RWPE2 (cell line): ENCODE measurements around the gene FAM117A.

Experiments
- ATAC-seq: fragments of 200-7000 bp; cut with Tn5 transposase; 3 replicates; pipeline ENCODE4 v1.9.1; 2021; ENCODE audit warnings: low read depth
- DNase-seq: peaks from one replicate; pipeline ENCODE4 v3.0.0-alpha.2; 2020; ENCODE audit warnings: low spot score
- H3K27ac ChIP-seq: fragments of 450-650 bp; 2 replicates; pipeline ENCODE4 v1.5.1; 2017; ENCODE audit warnings: mild to moderate bottlenecking; ENCODE audit not compliant: poor library complexity, severe bottlenecking
- H3K27me3 ChIP-seq: fragments of 250-450 bp; sonication (Bioruptor Pico); 2 replicates; pipeline ENCODE4 v1.5.1; 2021; ENCODE audit warnings: mild to moderate bottlenecking, moderate library complexity; ENCODE audit not compliant: insufficient read depth, poor library complexity, severe bottlenecking
- H3K36me3 ChIP-seq: fragments of 250-450 bp; sonication (Bioruptor Pico); 2 replicates; pipeline ENCODE4 v1.5.1; 2020; ENCODE audit warnings: low read depth, mild to moderate bottlenecking, moderate library complexity
- H3K4me1 ChIP-seq: fragments of 250-450 bp; sonication (Bioruptor Pico); 2 replicates; pipeline ENCODE4 v1.5.1; 2021; ENCODE audit warnings: mild to moderate bottlenecking, moderate library complexity; ENCODE audit not compliant: insufficient read depth, poor library complexity, severe bottlenecking
- H3K4me3 ChIP-seq: fragments of 250-450 bp; sonication (Bioruptor Pico); 2 replicates; pipeline ENCODE4 v1.5.1; 2021; ENCODE audit warnings: mild to moderate bottlenecking, moderate library complexity; ENCODE audit not compliant: severe bottlenecking
- H3K9me3 ChIP-seq: fragments of 250-450 bp; sonication (Bioruptor Pico); 2 replicates; pipeline ENCODE4 v1.5.1; 2021; ENCODE audit warnings: mild to moderate bottlenecking, moderate library complexity; ENCODE audit not compliant: severe bottlenecking
- CTCF ChIP-seq: fragments of 450-650 bp; IDR thresholded peaks from one replicate; pipeline ENCODE4 v1.5.1; 2017; ENCODE audit warnings: mild to moderate bottlenecking, moderate library complexity; ENCODE audit not compliant: poor library complexity, severe bottlenecking

The FAM117A gene

GRCh38 chr17:49747632-49748031 is 16.3 kb downstream of the FAM117A start:
- no peak for TF ChIP-seq CTCF
- Histone ChIP-seq H3K27ac (no peak overlapping the region), H3K4me1 (no peaks in the 10 kb centered on the region), H3K4me3 (no peak overlapping the region), H3K36me3 (no peaks in the 10 kb centered on the region), H3K27me3 (no peaks in the 10 kb centered on the region), H3K9me3 (no peaks in the 10 kb centered on the region)
- DNase-seq (no peak), ATAC-seq (no peak)

- TF ChIP-seq CTCF: no peak
- Histone ChIP-seq H3K9me3 (no peaks in the 10 kb centered on the region), H3K4me1 (no peaks in the 10 kb centered on the region), H3K36me3 (no peaks in the 10 kb centered on the region), H3K27me3 (no peaks in the 10 kb centered on the region), H3K4me3 (no peak overlapping the region), H3K27ac (no peak overlapping the region)
- DNase-seq: no peak
- ATAC-seq: no peak
Observed at GRCh38 chr17:49746791-49747490, 17.0 kb downstream of the FAM117A start.

GRCh38 chr17:49745175-49746139 is 18.5 kb downstream of the FAM117A start:
- Histone ChIP-seq H3K27me3 (no peaks in the 10 kb centered on the region), H3K4me1 (no peaks in the 10 kb centered on the region), H3K9me3 (no peaks in the 10 kb centered on the region), H3K27ac (no peak overlapping the region), H3K36me3 (no peaks in the 10 kb centered on the region), H3K4me3 (no peak overlapping the region)
- TF ChIP-seq CTCF: no peak
- DNase-seq (no peak), ATAC-seq (no peak)

GRCh38 chr17:49742166-49742638 is 21.7 kb downstream of the FAM117A start:
- no peaks in the 10 kb centered on the region for H3K36me3 ChIP-seq
- no peak overlapping the region for H3K27ac ChIP-seq
- no peaks in the 10 kb centered on the region for H3K9me3 ChIP-seq
- no peak for ATAC-seq
- H3K4me1 ChIP-seq: no peaks in the 10 kb centered on the region
- H3K27me3 ChIP-seq: no peaks in the 10 kb centered on the region
- TF ChIP-seq CTCF: no peak
- no peak overlapping the region for H3K4me3 ChIP-seq
- no peak for DNase-seq
